ENCODE measurements around the gene TAP1. TPM values are rescaled to one million over a fixed set of nuclear protein-coding genes. Genes with fewer than 3 reads are reported as not detected.
"Not testable (repeated sequence)": the region's sequence is repeated elsewhere in the genome, so short reads cannot be mapped to it uniquely, and the experiment has no call there.

Gene TAP1
- total RNA-seq, 6 experiments from 2014 or later = 29.9 to 42.6 (median 37.8) TPM

- H3K27me3 Mint-ChIP-seq (ENCODE audit: insufficient read depth) = peaks cover 10% of the 10 kb centered on the region
- no peak for DNase-seq
Measured at GRCh38 chr6:32883789-32884188, 30.3 kb upstream of the TAP1 start.

GRCh38 chr6:32882879-32883250, 29.4 kb upstream of the TAP1 start:
- H3K9me3 Mint-ChIP-seq = no peaks in the 10 kb centered on the region
- H3K4me3 Mint-ChIP-seq = no peak overlapping the region
- peak; percentile 36 for DNase-seq
- no peak for TF ChIP-seq CTCF (IDR thresholded peaks at IDR 0.05)
- no peak overlapping the region for H3K27ac Mint-ChIP-seq
- H3K4me1 Mint-ChIP-seq (ENCODE audit: low read depth) = peaks cover 42% of the 10 kb centered on the region
- peaks cover 13% of the 10 kb centered on the region for H3K27me3 Mint-ChIP-seq (ENCODE audit: insufficient read depth)
- H3K36me3 Mint-ChIP-seq (ENCODE audit: low read depth) = no peaks in the 10 kb centered on the region

More at GRCh38 chr6:32883789-32884188, 30.3 kb upstream of the TAP1 start:
- H3K9me3 Mint-ChIP-seq = no peaks in the 10 kb centered on the region
- H3K36me3 Mint-ChIP-seq (ENCODE audit: low read depth) = no peaks in the 10 kb centered on the region
- no peak for TF ChIP-seq CTCF (IDR thresholded peaks at IDR 0.05)
- no peak overlapping the region for H3K27ac Mint-ChIP-seq
- no peak overlapping the region for H3K4me3 Mint-ChIP-seq
- H3K4me1 Mint-ChIP-seq (ENCODE audit: low read depth) = peaks cover 43% of the 10 kb centered on the region

GRCh38 chr6:32880962-32881361, 27.5 kb upstream of the TAP1 start:
- H3K27me3 Mint-ChIP-seq (ENCODE audit: insufficient read depth) = peaks cover 16% of the 10 kb centered on the region
- H3K36me3 Mint-ChIP-seq (ENCODE audit: low read depth) = not testable (repeated sequence)

GRCh38 chr6:32879691-32880090, 26.2 kb upstream of the TAP1 start:
- TF ChIP-seq CTCF (IDR thresholded peaks at IDR 0.05) = no peak
- Mint-ChIP-seq H3K9me3 (no peaks in the 10 kb centered on the region), H3K4me3 (no peak overlapping the region), H3K4me1 (ENCODE audit: low read depth) (peaks cover 20% of the 10 kb centered on the region), H3K27me3 (ENCODE audit: insufficient read depth) (peaks cover 16% of the 10 kb centered on the region), H3K27ac (no peak overlapping the region), H3K36me3 (ENCODE audit: low read depth) (no peaks in the 10 kb centered on the region)
- DNase-seq = no peak

More at GRCh38 chr6:32880962-32881361, 27.5 kb upstream of the TAP1 start:
- not testable (repeated sequence) for H3K9me3 Mint-ChIP-seq, H3K4me3 Mint-ChIP-seq, H3K27ac Mint-ChIP-seq, DNase-seq
- peaks cover 23% of the 10 kb centered on the region for H3K4me1 Mint-ChIP-seq (ENCODE audit: low read depth)

- no peaks in the 10 kb centered on the region for H3K36me3 Mint-ChIP-seq (ENCODE audit: low read depth)
- H3K27me3 Mint-ChIP-seq (ENCODE audit: insufficient read depth) = peaks cover 31% of the 10 kb centered on the region
- H3K27ac Mint-ChIP-seq = no peak overlapping the region
Measured at GRCh38 chr6:32876603-32877002, 23.1 kb upstream of the TAP1 start.

GRCh38 chr6:32873947-32874346, 20.4 kb upstream of the TAP1 start:
- H3K27ac Mint-ChIP-seq; H3K9me3 Mint-ChIP-seq; H3K4me3 Mint-ChIP-seq; H3K4me1 Mint-ChIP-seq (ENCODE audit: low read depth); H3K36me3 Mint-ChIP-seq (ENCODE audit: low read depth); DNase-seq: not testable (repeated sequence)
- peaks cover 33% of the 10 kb centered on the region for H3K27me3 Mint-ChIP-seq (ENCODE audit: insufficient read depth)

More at GRCh38 chr6:32876603-32877002, 23.1 kb upstream of the TAP1 start:
- no peaks in the 10 kb centered on the region for H3K4me1 Mint-ChIP-seq (ENCODE audit: low read depth)
- no peak for DNase-seq
- no peak for TF ChIP-seq CTCF (IDR thresholded peaks at IDR 0.05)
- H3K4me3 Mint-ChIP-seq = no peak overlapping the region
- no peaks in the 10 kb centered on the region for H3K9me3 Mint-ChIP-seq

GRCh38 chr6:32868257-32868788, 14.8 kb upstream of the TAP1 start:
- Mint-ChIP-seq H3K27me3 (ENCODE audit: insufficient read depth) (peaks cover 39% of the 10 kb centered on the region), H3K4me1 (ENCODE audit: low read depth) (no peaks in the 10 kb centered on the region), H3K4me3 (no peak overlapping the region), H3K27ac (no peak overlapping the region), H3K9me3 (no peaks in the 10 kb centered on the region), H3K36me3 (ENCODE audit: low read depth) (no peaks in the 10 kb centered on the region)
- peak; percentile 99 for TF ChIP-seq CTCF (IDR thresholded peaks at IDR 0.05)
- peak; percentile 56 for DNase-seq
